SKM-1 treated with dmso at 0.1 percent for 144 hours (cell line): ENCODE data around the gene UNKL.

Experiments
- DNase-seq: peaks from one replicate; lab custom pipeline; 2025; ENCODE audit not compliant: unreplicated experiment; lab: John Stamatoyannopoulos, UW

UNKL gene, protein sequence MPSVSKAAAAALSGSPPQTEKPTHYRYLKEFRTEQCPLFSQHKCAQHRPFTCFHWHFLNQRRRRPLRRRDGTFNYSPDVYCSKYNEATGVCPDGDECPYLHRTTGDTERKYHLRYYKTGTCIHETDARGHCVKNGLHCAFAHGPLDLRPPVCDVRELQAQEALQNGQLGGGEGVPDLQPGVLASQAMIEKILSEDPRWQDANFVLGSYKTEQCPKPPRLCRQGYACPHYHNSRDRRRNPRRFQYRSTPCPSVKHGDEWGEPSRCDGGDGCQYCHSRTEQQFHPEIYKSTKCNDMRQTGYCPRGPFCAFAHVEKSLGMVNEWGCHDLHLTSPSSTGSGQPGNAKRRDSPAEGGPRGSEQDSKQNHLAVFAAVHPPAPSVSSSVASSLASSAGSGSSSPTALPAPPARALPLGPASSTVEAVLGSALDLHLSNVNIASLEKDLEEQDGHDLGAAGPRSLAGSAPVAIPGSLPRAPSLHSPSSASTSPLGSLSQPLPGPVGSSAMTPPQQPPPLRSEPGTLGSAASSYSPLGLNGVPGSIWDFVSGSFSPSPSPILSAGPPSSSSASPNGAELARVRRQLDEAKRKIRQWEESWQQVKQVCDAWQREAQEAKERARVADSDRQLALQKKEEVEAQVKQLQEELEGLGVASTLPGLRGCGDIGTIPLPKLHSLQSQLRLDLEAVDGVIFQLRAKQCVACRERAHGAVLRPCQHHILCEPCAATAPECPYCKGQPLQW

DNA sequence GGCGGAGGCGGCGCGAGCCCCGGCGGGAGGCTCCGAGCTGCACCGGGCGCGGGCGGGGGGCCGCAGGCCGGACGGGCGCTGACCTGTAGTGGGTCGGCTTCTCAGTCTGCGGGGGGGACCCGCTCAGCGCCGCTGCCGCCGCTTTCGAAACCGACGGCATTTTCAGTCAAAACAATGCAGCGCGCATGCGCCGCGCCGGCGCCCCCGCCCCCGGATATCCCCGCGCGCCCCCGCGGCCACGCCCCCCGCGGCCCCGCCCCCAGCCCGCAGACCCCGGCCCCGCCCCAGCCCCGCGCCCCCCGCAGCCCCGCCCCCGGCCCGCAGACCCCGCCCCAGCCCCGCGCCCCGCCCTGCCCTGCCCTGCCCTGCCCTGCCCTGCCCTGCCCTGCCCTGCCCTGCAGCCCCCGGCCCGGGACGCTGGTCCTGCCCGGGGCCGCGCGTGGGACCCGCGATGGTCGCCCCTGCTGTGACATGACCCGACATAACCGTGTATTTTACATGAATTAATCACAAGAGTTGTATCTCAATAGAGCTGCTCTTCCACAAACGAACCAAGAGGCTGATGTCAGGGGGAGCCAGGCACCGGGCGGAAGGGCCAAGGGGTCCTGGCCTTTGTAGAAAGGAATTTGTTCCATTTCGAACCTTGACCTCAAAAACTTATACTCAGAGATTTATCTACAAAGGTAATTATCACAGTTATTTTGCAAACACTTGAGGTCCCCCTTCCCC lies at the start of gene UNKL:
Gene UNKL, minus strand, starts transcription at position 173 of the 729 bp plus-strand sequence. Its CDS starts 13 bp downstream, at position 160.
- DNase-seq: peak; percentile 34

DNA sequence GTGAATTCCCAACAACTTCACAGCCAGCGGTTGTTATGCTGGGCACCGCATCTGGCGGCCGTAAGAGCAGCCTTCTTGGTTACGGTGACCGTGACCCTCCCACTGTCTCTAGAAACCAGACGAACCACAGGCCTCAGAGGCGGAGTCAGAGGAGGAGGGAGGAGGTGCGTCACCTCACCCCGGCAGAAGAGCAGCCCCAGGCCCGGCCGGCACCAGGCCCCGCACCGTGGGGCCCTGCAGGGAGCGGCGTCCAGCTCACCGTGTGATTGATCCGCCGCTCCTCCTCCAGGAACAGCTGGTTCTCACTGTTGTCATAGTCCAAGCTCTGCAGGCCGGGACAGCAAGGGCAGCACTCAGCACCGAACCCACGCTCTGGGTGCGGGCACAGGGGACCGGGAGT lies 46.6 kb upstream of the UNKL start:
- DNase-seq: no peak

DNA sequence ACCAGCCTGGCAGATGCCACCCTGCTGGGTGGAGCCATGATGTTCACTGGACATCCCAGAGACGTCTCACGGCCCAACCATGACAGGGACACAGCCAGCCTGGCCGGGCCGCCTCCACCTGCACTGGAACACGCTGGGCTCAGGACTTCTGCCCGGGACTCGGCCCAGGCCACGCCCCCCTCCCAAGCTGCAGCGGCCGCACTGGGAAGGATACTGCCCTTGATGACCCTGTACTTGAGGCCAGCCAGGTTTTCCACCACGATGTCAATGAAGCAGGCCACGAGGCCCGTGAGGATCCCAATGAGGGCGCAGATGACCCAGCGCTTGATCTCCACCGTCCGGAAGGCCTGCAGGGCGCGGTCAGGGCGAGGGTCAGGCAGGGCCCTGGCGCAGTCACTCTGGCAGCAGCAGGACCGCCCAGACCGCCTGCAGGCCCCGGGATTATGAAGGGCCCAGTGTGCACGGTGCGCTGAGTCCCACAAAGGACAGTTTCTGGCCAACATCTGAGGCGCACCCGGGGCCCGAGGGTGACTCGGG lies 46.2 kb upstream of the UNKL start:
- DNase-seq: no peak

DNA sequence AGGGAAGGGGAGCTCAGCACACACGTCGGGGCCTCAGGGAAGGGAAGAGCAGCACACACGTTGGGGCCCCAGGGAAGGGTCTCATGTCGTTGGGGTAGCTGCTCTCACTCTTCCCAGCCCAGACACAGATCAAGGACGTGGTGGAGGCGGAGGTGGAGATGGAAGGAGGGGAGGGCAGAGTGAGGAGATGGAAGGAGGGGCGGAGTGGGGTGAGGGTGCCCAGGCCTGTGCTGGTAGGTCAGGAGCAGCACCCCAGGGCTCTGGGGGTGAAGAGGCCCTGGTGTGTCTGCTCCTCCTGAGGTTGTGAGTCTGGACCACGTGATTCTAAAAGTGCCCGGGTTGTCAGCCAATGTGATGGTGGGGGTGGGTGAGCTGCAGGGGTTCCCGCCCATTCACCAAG lies 45.5 kb upstream of the UNKL start:
- DNase-seq: no peak

DNA sequence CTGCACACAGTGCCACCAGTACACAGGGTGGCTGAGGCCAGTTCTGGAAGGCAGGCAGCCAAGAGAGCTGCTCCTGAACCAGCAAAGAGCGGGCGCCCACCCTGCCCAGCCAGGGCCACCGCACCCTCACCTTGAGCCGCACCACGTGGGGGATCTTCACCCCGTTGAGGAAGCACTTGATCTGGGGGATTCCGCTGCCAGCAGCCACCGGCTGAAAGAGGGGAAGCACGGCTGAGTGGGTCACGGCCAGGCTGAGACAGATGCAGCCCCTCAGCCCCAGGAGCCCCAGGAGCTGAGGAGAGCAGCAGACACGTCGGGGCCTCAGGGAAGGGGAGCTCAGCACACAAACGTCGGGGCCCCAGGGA lies 44.5 kb upstream of the UNKL start:
- no peak for DNase-seq

DNA sequence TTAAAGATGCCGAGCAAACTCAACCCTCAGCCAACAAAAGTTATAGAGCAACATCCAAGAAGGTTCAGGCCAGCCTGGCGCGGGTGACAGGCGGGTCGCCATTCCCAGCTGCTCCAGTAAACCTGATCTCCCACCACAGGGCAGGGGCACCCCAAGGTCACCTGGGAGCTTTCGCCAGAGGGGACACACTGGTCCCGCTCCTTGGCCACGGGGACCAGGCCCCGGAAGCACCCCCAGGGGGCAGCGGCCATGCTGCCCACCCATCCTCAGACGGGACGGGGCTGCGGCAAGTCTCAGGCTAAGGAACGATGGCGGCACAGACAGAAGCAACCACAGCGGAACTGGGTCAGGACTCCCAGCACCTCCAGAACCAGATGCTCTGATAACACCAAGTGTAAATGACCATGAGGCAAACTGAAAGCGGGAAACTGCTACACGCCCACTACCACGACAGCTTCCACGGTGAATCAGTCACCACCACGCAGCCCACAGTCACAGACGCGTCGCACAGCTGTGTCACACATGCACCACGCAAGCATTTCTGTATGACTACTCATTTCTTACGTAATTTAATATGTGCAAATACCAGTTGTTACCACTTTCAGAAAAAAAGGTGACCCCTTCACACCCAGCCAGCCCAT lies 44.0 kb upstream of the UNKL start:
- no peak for DNase-seq

DNA sequence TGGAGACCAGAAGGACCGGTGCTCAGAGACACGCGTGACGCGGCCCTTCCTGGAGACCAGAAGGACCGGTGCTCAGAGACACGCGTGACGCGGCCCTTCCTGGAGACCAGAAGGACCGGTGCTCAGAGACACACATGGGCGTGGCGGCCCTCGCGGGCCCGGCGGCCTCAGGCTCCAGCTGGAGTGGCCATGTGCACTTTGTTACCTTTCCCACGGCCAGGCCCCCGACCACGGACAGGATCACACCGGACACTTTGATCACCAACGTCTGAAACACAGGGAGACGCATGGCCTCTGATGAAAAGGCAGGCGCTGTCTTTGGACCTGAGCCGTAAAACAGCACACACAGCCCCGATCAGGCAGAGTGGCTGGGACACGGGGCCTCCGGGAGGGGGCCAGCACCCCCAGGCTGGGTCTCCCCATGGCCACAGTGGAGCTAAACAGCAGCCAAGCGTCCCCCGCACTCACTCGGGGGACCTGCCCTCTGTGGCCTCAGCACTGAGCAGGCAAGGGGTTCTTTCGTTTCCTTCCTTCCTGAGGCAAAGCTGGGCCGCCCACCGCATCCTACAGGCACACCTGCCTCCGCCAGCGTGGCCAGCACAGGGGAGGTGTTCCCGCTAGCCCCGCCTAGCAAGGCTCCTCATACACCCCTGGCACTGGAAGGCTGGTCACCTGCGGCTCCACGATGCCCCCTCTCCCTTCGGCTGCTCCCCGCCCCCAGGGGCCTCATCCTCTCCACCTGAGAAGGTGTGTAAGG lies 43.2 kb upstream of the UNKL start:
- no peak for DNase-seq

DNA sequence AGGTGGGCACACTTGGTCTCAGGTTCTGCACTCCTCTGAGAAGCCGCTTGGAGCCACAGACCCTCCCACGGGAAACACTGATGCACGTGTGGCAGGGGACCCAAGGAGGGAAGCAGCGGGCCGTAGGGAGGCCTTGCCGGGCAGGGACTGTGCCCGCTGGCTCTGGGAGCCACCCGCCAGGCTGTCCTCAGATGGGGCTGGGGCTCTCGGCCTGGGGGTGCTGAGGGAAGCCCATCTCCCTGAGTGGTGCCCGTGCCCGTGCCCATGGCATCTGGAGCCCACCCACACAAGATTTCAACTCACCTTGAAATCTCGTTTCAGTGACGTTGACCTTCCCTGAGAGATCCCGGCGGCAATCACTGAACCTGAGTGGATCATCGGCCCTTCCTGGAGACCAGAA lies 42.4 kb upstream of the UNKL start:
- DNase-seq: no peak

DNA sequence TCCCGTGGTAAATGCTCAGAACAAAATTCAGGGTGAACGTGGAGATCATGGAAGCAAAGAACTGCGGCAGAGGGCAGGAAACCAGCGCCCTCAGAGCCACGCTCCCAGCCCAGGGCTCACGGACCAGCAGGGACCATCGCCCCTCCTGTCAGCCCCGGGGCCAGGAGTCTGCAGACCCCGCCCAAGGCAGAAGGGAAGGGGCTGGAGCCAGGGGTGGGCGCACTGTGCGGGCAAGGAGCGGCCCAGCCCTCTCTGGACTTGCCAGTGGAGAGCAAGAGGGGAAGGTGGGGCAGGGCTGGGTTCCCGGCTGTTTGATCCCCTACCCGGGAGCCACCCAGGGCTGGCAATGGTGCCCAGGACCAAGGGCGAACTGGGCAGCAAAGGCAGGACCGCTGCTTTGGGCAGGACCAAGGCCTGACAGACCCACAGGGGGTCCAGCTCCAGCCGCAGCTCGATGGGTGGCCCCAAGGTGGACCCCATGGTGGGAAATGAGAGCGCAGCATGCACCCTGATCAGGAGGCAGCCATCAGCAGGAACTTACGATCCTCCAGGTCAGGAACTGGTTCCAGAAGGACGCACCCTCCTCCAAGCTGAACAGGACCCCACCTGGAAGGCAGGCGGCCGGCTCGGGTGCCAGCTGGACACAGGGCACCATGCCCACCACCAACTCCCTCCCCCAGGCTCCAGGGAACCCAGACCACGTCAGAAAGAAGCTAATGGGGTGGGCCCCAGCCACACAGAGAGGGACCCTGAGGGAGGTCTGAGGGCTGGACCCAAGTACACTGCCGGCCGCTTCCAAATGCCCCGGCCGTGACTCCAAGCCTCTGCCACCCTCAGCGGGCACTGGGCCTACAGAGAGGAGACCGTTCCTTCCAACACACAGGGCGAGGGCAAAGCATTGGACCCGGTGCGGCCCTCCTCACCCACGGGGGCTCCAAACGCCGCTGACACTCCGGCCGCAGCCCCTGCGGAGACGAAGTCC lies 41.0 kb upstream of the UNKL start:
- DNase-seq: no peak

DNA sequence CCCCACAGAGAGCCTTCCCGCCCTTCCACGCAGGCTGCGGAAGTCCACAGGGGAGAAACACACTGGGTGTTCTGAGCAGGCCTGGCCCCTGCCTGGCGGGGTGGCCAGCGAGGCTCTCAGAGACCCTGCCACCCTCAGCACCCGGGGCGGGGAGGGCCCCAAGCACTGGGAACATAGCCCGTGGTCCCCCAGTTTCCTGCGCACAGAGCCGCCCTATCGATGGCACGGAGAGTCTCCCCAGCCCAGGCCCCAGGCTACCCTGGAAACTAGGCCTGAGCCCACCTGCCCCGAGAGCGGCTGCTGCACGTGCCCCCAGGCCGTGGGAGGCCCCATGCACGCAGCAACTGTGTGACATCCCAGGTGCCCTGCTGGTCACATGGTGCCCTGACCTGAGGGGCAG lies 40.1 kb upstream of the UNKL start:
- DNase-seq: no peak

DNA sequence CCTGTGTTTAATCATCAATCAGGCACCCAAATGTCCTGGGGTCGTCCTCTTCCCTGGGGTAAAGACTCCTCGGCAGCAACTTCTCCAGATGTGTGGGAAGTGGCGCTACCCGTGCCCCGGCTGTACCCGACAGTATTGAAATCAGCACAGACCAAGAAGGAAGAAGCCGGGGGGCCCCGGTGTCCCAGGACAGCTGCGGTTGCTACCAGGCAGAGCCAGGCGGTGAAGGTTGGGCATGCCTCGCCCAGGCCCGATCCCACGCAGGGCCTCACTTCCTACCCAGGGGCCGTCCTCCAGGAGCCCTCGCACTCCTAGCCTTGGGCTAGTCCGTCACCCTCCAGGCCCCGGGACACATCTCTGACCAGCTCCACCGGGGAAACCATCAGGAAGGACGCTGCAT lies 38.8 kb upstream of the UNKL start:
- DNase-seq: no peak

DNA sequence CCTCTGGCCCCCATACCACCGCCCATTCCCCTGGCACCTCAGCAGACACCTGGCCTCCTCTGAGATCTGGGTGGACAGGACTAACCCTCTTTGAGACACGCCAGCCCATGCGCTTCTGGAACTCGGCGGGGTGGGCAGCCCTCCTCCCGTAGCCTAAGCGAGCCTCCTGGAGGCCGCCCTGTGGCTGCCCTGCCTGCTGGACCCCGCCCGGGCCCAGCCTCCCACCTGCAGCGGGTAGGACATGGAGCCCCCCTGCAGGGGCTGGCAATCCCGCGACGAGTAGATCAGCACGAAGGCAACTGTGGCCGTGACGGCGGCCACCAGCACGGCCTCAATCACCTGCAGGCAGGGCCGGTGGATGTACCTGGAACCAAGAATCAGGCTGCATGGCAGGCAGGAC lies 38.0 kb upstream of the UNKL start:
- DNase-seq: no peak

DNA sequence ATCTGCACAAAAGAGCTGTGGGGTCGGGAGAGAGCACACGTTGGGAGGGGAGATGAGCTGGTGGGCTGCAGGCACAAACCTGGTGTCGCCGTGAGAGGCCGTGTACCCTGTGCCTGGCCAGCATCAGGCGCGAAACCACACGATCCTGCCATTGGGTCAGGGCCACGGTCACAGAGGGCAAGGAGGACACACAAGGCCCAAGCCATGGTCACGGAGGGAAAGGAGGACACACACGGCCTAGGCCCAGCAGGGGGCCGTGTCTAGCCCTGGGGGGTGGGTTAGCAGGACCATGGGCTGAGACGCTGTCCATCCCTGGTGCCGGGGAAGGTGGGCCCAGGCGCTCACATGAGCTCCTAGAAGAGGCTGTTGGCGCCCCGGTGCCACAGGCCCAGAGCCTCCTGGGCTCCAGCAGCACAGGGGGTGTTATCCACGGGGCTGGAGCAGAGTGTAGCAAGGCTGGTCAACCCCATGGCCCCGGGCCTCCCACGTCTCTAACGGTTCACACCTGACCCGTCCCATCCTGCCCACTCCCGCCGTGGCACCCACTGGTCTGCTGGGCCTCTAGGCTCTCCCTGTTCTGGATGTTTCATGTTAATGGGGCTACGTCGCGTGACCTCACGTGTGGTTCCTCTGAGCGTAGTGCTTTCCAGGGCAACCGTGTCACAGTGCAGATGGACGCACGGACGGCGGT lies 37.3 kb upstream of the UNKL start:
- no peak for DNase-seq

DNA sequence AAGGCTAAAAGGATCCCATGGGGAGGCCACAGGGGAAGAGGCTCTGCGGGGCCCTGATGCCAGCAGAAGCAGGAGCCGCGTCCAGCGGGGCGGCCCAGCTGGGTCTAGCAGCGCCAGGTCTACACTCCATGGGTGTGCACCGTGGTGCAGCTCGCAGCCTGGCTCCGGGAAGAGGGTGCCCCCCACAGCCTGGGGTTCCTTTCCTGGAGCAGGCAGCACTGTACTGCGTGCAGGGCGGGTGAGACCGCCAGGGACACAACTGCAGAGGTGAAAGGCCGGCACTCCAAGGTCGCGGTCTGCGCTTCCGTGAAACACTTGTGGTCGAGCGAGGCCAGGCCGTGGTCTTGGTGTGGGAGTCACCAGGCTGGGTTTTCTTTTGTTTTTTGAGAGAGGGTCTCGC lies 36.3 kb upstream of the UNKL start:
- DNase-seq: no peak

DNA sequence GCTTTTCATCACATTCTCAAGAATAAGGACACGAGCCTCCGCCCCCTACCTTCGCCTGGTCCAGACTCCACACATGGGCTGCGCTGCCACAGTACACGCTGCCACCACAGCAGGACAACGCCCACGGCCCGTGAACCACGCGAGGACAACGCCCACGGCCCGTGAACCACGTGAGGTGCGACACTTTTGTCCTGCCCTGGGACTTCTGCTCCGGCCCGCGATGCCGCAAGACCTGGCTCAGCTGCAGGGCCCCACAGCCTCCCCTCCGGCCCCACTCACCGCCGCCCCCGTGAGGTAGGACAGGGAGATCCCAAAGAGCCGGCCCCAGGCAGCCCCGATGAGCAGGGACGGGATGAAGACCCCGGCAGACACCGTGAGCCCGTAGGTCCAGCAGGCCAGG lies 35.7 kb upstream of the UNKL start:
- no peak for DNase-seq

DNA sequence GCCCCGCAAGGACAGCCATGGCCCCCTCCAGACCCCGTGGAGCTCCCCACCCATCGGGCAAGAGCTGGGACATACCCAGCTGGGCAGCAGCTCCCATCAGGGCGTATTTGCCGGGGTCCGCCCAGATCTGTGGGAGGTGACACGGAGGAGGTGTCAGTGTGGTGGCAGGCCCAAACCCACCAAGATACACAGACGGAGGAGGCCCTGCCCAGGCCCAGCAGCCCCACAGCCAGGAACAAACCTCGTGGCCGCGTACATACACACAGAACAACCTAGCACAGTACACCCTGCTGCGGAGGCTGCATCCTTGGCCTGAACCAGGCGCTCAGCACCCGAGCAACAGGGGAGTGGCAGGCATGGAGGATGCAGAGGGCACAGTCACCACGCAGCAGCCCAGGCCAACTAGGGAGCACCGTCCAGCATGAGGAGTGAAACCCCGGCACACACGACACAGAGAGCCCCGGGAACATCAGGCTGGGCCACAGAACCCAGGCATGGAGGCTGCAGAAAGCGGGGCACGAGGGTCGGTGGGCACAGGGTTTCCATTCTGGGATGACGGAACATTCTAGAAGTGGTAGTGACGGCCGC lies 34.8 kb upstream of the UNKL start:
- no peak for DNase-seq

DNA sequence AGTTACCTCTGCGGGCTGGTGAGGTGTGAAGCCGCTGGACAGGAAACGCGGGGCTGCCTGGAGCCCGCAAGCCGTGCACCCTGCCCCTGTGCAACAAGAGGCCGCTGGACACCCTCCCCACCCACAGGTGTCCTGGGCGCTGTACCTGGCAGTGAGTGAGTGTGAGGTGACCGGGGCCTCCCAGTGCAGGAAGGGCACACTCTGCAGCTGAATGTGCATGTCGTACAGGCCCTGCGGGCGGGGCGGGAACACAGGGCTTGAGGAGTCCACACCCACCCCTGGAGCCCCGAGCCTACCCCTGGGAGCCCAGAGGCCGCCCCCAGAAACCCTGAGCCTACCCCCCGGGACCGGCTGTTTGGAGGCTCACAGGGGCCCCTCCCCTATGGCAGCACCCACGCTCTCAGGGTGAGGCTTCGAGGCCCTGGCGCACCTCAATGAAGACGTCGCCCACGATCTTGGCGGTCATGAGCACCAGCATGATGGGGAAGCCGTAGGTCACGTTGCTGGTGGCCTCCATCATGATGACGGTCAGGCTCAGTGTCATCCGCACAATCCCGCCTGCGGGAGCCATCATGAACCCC lies 34.1 kb upstream of the UNKL start:
- no peak for DNase-seq

DNA sequence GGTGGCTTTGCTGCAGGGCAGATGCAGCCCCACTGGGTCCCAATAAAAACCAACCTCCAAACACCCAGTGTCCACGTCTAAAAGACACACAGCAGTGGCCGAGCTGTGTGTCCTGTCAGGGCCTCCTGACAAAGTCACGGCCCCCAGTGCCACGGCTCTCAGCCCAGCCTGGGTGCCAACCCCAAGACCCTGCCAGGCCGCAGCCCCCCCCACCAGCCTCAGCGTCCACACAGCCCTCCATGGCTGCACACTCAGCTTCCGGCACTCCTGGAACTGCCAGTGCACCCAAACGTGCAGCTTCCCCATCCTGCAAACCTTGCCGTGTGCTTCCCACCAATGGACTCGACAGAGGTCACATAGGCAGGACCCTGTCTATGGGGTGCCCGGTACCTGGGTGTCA lies 33.5 kb upstream of the UNKL start:
- no peak for DNase-seq
